GM21447 (cell line): Measurements from ENCODE around the gene HTR4.
"Not testable (repeated sequence)": the region's sequence is repeated elsewhere in the genome, so short reads cannot be mapped to it uniquely, and the experiment has no call there.

ENCODE experiments used
- ATAC-seq: cut with Tn5 transposase; IDR thresholded peaks from one replicate; pipeline ENCODE4 v1.9.1; 2021; ENCODE audit not compliant: unreplicated experiment

The HTR4 gene

GRCh38 chr5:148484651-148485050 lies 169.7 kb downstream of the HTR4 start:
- no peak for ATAC-seq

- ATAC-seq = no peak
These were observed 170.6 kb downstream of the HTR4 start for GRCh38 chr5:148483750-148484149.

GRCh38 chr5:148482697-148483462 lies 171.4 kb downstream of the HTR4 start:
- ATAC-seq = peak; percentile 89

GRCh38 chr5:148482196-148482595 lies 172.1 kb downstream of the HTR4 start:
- ATAC-seq = no peak

GRCh38 chr5:148477429-148477828 lies 176.9 kb downstream of the HTR4 start:
- no peak for ATAC-seq

GRCh38 chr5:148476302-148476701 lies 178.0 kb downstream of the HTR4 start:
- ATAC-seq = no peak

- no peak for ATAC-seq
These were observed 180.3 kb downstream of the HTR4 start for GRCh38 chr5:148474025-148474511.

- no peak for ATAC-seq
These were observed 182.9 kb downstream of the HTR4 start for GRCh38 chr5:148471379-148471778.

- no peak for ATAC-seq
These were observed 184.8 kb downstream of the HTR4 start for GRCh38 chr5:148469501-148469935.

- not testable (repeated sequence) for ATAC-seq
These were observed 185.6 kb downstream of the HTR4 start for GRCh38 chr5:148468746-148469145.

- ATAC-seq = no peak
These were observed 186.4 kb downstream of the HTR4 start for GRCh38 chr5:148467958-148468357.

- no peak for ATAC-seq
These were observed 188.1 kb downstream of the HTR4 start for GRCh38 chr5:148466236-148466580.

GRCh38 chr5:148465381-148466235 lies 188.7 kb downstream of the HTR4 start:
- ATAC-seq = no peak

- no peak for ATAC-seq
These were observed 194.7 kb downstream of the HTR4 start for GRCh38 chr5:148459669-148460068.

GRCh38 chr5:148458036-148458888 lies 196.1 kb downstream of the HTR4 start:
- no peak for ATAC-seq

- ATAC-seq = no peak
These were observed 197.1 kb downstream of the HTR4 start for GRCh38 chr5:148457183-148457620.

GRCh38 chr5:148455185-148455584 lies 199.1 kb downstream of the HTR4 start:
- no peak for ATAC-seq

- ATAC-seq = no peak
These were observed 199.8 kb downstream of the HTR4 start for GRCh38 chr5:148454576-148454975.

GRCh38 chr5:148452499-148453193 lies 201.7 kb downstream of the HTR4 start:
- ATAC-seq = no peak

GRCh38 chr5:148446611-148447010 lies 207.7 kb downstream of the HTR4 start:
- ATAC-seq = no peak
